Measurements from ENCODE around the gene LRRC3C.

LRRC3C gene

DNA sequence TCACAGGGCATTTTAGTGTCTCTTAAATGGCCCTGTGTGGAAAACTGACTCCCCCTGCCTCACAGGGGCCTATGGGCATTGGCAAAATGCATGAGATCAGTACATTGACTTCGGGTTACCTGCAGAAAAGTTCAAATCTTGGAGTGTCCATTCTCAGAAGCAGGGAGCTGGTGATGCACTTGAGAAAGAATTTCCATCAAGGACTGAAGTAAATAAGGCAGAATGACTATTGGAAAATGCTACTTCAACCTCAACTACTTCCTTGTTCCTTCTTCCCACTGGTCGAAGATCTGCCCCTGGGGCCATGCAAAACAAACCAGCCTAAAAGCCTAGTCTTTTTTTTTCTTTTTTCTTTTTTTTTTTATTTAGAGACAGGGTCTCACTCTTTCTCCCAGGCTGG, 21.5 kb downstream of the LRRC3C start:
- no peaks in the 10 kb centered on the region for H3F3A ChIP-seq (ENCODE audit: low read depth)
- H3K4me1 ChIP-seq (ENCODE audit: insufficient read depth, low read length, poor library complexity, severe bottlenecking): peaks cover 16% of the 10 kb centered on the region
- H3K79me2 ChIP-seq (ENCODE audit: insufficient read depth, low read length): no peaks in the 10 kb centered on the region
- H3K4me2 ChIP-seq (ENCODE audit: low read depth, low read length, poor library complexity, severe bottlenecking): peak overlapping the region; percentile 25
- H3K4me3 ChIP-seq (ENCODE audit: low read length, poor library complexity, severe bottlenecking): no peak overlapping the region
- peak overlapping the region; percentile 59; the same call in 1 of the 2 replicates for H2AFZ ChIP-seq (ENCODE audit: low read length)
- no peaks in the 10 kb centered on the region for H3K36me3 ChIP-seq (ENCODE audit: insufficient read depth, low read length)
- no peaks in the 10 kb centered on the region for H4K20me1 ChIP-seq (ENCODE audit: insufficient read depth, low read length, poor library complexity, severe bottlenecking)
- H3K9ac ChIP-seq (ENCODE audit: low read depth, low read length, poor library complexity, severe bottlenecking): no peak overlapping the region
- no peak for TF ChIP-seq EZH2phosphoT487 (IDR thresholded peaks at IDR 0.05; ENCODE audit: borderline replicate concordance)
- no peak for TF ChIP-seq CTCF (conservative IDR thresholded peaks at IDR 0.05; ENCODE audit: low read length)
- H3K9me2 ChIP-seq (replicated peaks; ENCODE audit: low read depth, low read length): no peaks in the 10 kb centered on the region
- H3K27me3 ChIP-seq (ENCODE audit: insufficient read depth, low read length, poor library complexity, severe bottlenecking): no peaks in the 10 kb centered on the region
- H3K9me3 ChIP-seq (ENCODE audit: insufficient read depth, low read depth, low read length): no peaks in the 10 kb centered on the region

GRCh38 chr17:39950871-39951348, 23.4 kb downstream of the LRRC3C start:
- H3K27me3 ChIP-seq (ENCODE audit: insufficient read depth, low read length, poor library complexity, severe bottlenecking): no peaks in the 10 kb centered on the region
- no peaks in the 10 kb centered on the region for H4K20me1 ChIP-seq (ENCODE audit: insufficient read depth, low read length, poor library complexity, severe bottlenecking)
- H3K4me3 ChIP-seq (ENCODE audit: low read length, poor library complexity, severe bottlenecking): no peak overlapping the region
- no peaks in the 10 kb centered on the region for H3K9me2 ChIP-seq (replicated peaks; ENCODE audit: low read depth, low read length)
- H3K4me2 ChIP-seq (ENCODE audit: low read depth, low read length, poor library complexity, severe bottlenecking): no peak overlapping the region
- H3K9me3 ChIP-seq (ENCODE audit: insufficient read depth, low read depth, low read length): no peaks in the 10 kb centered on the region
- no peaks in the 10 kb centered on the region for H3F3A ChIP-seq (ENCODE audit: low read depth)
- no peaks in the 10 kb centered on the region for H3K36me3 ChIP-seq (ENCODE audit: insufficient read depth, low read length)
- no peak for TF ChIP-seq CTCF (conservative IDR thresholded peaks at IDR 0.05; ENCODE audit: low read length)
- no peak for TF ChIP-seq EZH2phosphoT487 (IDR thresholded peaks at IDR 0.05; ENCODE audit: borderline replicate concordance)
- no peak overlapping the region for H3K9ac ChIP-seq (ENCODE audit: low read depth, low read length, poor library complexity, severe bottlenecking)
- H2AFZ ChIP-seq (ENCODE audit: low read length): no peak overlapping the region
- peaks cover 16% of the 10 kb centered on the region for H3K4me1 ChIP-seq (ENCODE audit: insufficient read depth, low read length, poor library complexity, severe bottlenecking)
- no peaks in the 10 kb centered on the region for H3K79me2 ChIP-seq (ENCODE audit: insufficient read depth, low read length)

- Histone ChIP-seq H3K4me2 (ENCODE audit: low read depth, low read length, poor library complexity, severe bottlenecking) (peak overlapping the region; percentile 44), H3K4me1 (ENCODE audit: insufficient read depth, low read length, poor library complexity, severe bottlenecking) (peaks cover 16% of the 10 kb centered on the region), H3K27me3 (ENCODE audit: insufficient read depth, low read length, poor library complexity, severe bottlenecking) (no peaks in the 10 kb centered on the region), H3K36me3 (ENCODE audit: insufficient read depth, low read length) (no peaks in the 10 kb centered on the region), H3F3A (ENCODE audit: low read depth) (no peaks in the 10 kb centered on the region), H3K9me2 (replicated peaks; ENCODE audit: low read depth, low read length) (no peaks in the 10 kb centered on the region), H3K4me3 (ENCODE audit: low read length, poor library complexity, severe bottlenecking) (peak overlapping the region; percentile 55), H3K9ac (ENCODE audit: low read depth, low read length, poor library complexity, severe bottlenecking) (no peak overlapping the region), H4K20me1 (ENCODE audit: insufficient read depth, low read length, poor library complexity, severe bottlenecking) (no peaks in the 10 kb centered on the region), H2AFZ (ENCODE audit: low read length) (peak overlapping the region; percentile 42; the same call in 1 of the 2 replicates), H3K79me2 (ENCODE audit: insufficient read depth, low read length) (no peaks in the 10 kb centered on the region), H3K9me3 (ENCODE audit: insufficient read depth, low read depth, low read length) (no peaks in the 10 kb centered on the region)
- TF ChIP-seq EZH2phosphoT487 (IDR thresholded peaks at IDR 0.05; ENCODE audit: borderline replicate concordance) (no peak), CTCF (conservative IDR thresholded peaks at IDR 0.05; ENCODE audit: low read length) (no peak)
Observed at GRCh38 chr17:39951924-39952679, 24.6 kb downstream of the LRRC3C start.

All from Loucy (cell line).